SU-DHL-6 (cell line): Measurements from ENCODE around the gene P2RX6.

ENCODE experiments used
- H2AFZ ChIP-seq: fragments of 200-600 bp; sonication (generic); 2 replicates; pipeline ENCODE4 v1.6.1; 2014; ENCODE audit warnings: low read depth, mild to moderate bottlenecking, moderate library complexity, mixed read lengths, antibody characterized with exemption, low read length; ENCODE audit not compliant: severe bottlenecking
- H3F3A ChIP-seq: fragments of 200-600 bp; shearing (Covaris generic); 2 replicates; pipeline ENCODE4 v1.6.0; 2016; ENCODE audit warnings: antibody characterized with exemption, mild to moderate bottlenecking; ENCODE audit not compliant: insufficient read depth
- H3K27ac ChIP-seq: fragments of 200-600 bp; sonication (generic); 2 replicates; pipeline ENCODE4 v1.5.1; 2016; ENCODE audit warnings: low read depth, mild to moderate bottlenecking, low read length, moderate library complexity, mixed read lengths
- H3K27me3 ChIP-seq: fragments of 200-600 bp; sonication (generic), shearing (Covaris generic); 2 replicates; pipeline ENCODE4 v1.6.0; 2014; ENCODE audit warnings: mild to moderate bottlenecking, low read length
- H3K36me3 ChIP-seq: fragments of 200-600 bp; sonication (generic); 2 replicates; pipeline ENCODE4 v1.6.1; 2014; ENCODE audit warnings: mild to moderate bottlenecking, low read length, mixed read lengths
- H3K4me2 ChIP-seq: fragments of 300-600, 200-600 bp; shearing (Covaris generic), sonication (generic); 2 replicates; pipeline ENCODE4 v1.6.0; 2014; ENCODE audit warnings: low read length, low read depth, mild to moderate bottlenecking; ENCODE audit not compliant: poor library complexity, severe bottlenecking
- H3K4me3 ChIP-seq: fragments of 200-600 bp; sonication (generic); 2 replicates; pipeline ENCODE4 v1.5.1; 2014; ENCODE audit warnings: antibody characterized with exemption, low read length, mild to moderate bottlenecking, mixed read lengths; ENCODE audit not compliant: insufficient read depth, poor library complexity, severe bottlenecking
- H3K79me2 ChIP-seq: fragments of 200-600 bp; sonication (generic); 2 replicates; pipeline ENCODE4 v1.6.1; 2014; ENCODE audit warnings: mild to moderate bottlenecking, low read length, moderate library complexity; ENCODE audit not compliant: insufficient read depth
- H3K9ac ChIP-seq: fragments of 200-600 bp; sonication (generic); 2 replicates; pipeline ENCODE4 v1.7.0; 2014; ENCODE audit warnings: mild to moderate bottlenecking, low read length
- H3K9me2 ChIP-seq: fragments of 200-600 bp; sonication (generic); replicated peaks from 2 replicates; pipeline ENCODE4 v1.6.1; 2014; ENCODE audit warnings: low read length; ENCODE audit not compliant: insufficient read depth
- H3K9me3 ChIP-seq: fragments of 200-600 bp; sonication (generic); 2 replicates; pipeline ENCODE4 v1.6.1; 2014; ENCODE audit warnings: low read length, mixed read lengths; ENCODE audit not compliant: insufficient read depth
- H4K20me1 ChIP-seq: fragments of 200-600 bp; sonication (generic); 2 replicates; pipeline ENCODE4 v1.6.1; 2014; ENCODE audit warnings: low read depth, mild to moderate bottlenecking, antibody characterized with exemption, low read length, moderate library complexity, mixed read lengths
- CTCF ChIP-seq: fragments of 200-600 bp; sonication (generic); IDR thresholded peaks from one replicate; pipeline ENCODE4 v1.5.1; 2017; ENCODE audit warnings: antibody characterized with exemption, mild to moderate bottlenecking, low read length, moderate library complexity; ENCODE audit not compliant: insufficient read depth, poor library complexity, severe bottlenecking
- EZH2phosphoT487 ChIP-seq: fragments of 200-600 bp; sonication (generic), shearing (Covaris generic); conservative IDR thresholded peaks from 2 replicates; pipeline ENCODE4 v1.6.1; 2018; ENCODE audit warnings: mild to moderate bottlenecking, antibody characterized with exemption, low read length, moderate library complexity, mixed read lengths

Gene P2RX6

GRCh38 chr22:21016644-21017420 lies 1.9 kb downstream of the P2RX6 start:
- H3K27me3 ChIP-seq: no peaks in the 10 kb centered on the region
- no peak overlapping the region for H3K4me3 ChIP-seq
- H3K4me2 ChIP-seq: no peak overlapping the region
- no peaks in the 10 kb centered on the region for H3K36me3 ChIP-seq
- H2AFZ ChIP-seq: no peak overlapping the region
- H3K79me2 ChIP-seq: no peaks in the 10 kb centered on the region
- H3F3A ChIP-seq: no peaks in the 10 kb centered on the region
- H3K27ac ChIP-seq: no peak overlapping the region
- no peaks in the 10 kb centered on the region for H3K9me2 ChIP-seq
- no peak overlapping the region for H3K9ac ChIP-seq
- no peaks in the 10 kb centered on the region for H3K9me3 ChIP-seq
- no peaks in the 10 kb centered on the region for H4K20me1 ChIP-seq
- TF ChIP-seq EZH2phosphoT487 (no peak), CTCF (no peak)

- Histone ChIP-seq H3K9me2 (no peaks in the 10 kb centered on the region), H2AFZ (no peak overlapping the region), H3K27me3 (no peaks in the 10 kb centered on the region), H3K9me3 (no peaks in the 10 kb centered on the region), H3F3A (no peaks in the 10 kb centered on the region), H4K20me1 (no peaks in the 10 kb centered on the region), H3K9ac (no peak overlapping the region), H3K36me3 (no peaks in the 10 kb centered on the region), H3K4me2 (no peak overlapping the region), H3K79me2 (no peaks in the 10 kb centered on the region), H3K27ac (no peak overlapping the region), H3K4me3 (no peak overlapping the region)
- TF ChIP-seq CTCF (no peak), EZH2phosphoT487 (no peak)
These were observed 3.3 kb downstream of the P2RX6 start for GRCh38 chr22:21018314-21018713.

GRCh38 chr22:21020802-21021429 lies 6.0 kb downstream of the P2RX6 start:
- Histone ChIP-seq H3K4me3 (no peak overlapping the region), H3K9ac (no peak overlapping the region), H3K9me3 (no peaks in the 10 kb centered on the region), H3K79me2 (no peaks in the 10 kb centered on the region), H3K9me2 (no peaks in the 10 kb centered on the region), H3F3A (no peaks in the 10 kb centered on the region), H3K27me3 (no peaks in the 10 kb centered on the region), H3K36me3 (no peaks in the 10 kb centered on the region), H3K4me2 (no peak overlapping the region), H3K27ac (no peak overlapping the region), H4K20me1 (no peaks in the 10 kb centered on the region), H2AFZ (no peak overlapping the region)
- TF ChIP-seq EZH2phosphoT487 (no peak), CTCF (no peak)
